AML-193 (cell line): ENCODE data around the gene TMEM184B.
"Not testable (repeated sequence)": the region's sequence is repeated elsewhere in the genome, so short reads cannot be mapped to it uniquely, and the experiment has no call there.

ENCODE experiments used
- DNase-seq, 2 experiments: peaks; one replicate each; lab custom pipeline; 2025; lab: John Stamatoyannopoulos, UW

The TMEM184B gene

DNA sequence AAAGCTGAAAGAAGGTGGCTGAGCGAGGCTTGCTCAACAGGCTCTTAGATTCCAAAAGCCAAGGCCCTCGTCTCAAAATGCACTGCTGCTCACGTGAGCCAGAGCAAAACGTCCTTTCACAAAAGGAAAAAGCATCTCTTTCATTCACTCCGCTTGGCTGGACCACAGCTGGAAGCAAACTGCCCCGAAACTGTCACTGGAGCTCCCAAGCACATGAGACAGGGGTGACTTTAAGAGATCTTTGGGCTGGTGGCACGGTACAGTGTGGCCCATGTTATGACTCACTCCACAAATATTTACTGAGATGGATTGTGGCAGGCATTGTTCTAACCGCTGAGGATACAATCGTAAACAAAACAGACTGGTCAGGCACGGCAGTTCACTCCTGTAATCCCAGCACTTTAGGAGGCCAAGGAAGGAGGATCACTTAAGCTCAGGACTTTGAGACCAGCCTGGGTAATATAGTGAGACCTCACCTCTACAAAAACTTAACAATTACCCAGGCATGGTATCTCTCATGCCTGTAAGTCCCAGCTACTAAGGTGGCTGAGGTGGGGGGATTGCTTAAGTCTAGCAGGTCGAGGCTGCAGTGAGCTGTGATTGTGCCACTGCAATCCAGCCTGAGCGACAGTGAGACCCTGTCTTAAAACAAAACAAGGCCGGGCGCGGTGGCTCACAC, 94.7 kb downstream of the TMEM184B start:
- no peak for DNase-seq

DNA sequence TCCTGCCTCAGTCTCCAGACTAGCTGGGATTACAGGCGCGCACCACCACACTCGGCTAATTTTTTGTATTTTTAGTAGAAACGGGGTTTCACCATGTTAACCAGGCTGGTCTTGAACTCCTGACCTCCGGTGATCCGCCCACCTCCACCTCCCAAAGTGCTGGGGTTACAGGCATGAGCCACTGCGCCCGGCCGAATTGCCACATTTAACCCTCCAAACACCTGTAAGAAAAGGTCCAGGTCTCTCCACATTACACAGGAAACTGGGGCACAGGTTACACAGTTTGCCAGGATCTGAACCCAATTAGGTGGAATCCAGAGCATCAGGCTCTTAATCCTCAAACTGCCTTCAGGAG, 95.3 kb downstream of the TMEM184B start:
- not testable (repeated sequence) for DNase-seq

DNA sequence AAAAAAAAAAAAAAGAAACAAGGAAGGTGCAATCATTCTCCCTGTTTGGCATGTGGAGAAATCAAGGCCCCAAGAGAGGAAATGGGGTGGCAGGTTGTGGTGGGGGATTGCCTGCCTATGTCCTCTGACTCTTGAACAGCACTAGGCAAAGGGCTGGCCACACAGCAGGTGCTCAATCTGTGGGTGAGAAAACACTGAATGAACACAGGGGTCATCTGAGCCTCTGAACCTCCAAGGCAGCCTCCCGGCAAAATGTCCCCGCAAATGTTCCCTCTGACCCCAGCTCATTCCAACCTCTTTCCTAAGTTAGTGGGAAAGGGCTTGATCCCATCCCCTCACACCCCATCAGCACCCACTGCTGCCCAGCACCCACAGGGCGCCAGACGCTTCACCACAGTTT, 95.8 kb downstream of the TMEM184B start:
- no peak for DNase-seq

DNA sequence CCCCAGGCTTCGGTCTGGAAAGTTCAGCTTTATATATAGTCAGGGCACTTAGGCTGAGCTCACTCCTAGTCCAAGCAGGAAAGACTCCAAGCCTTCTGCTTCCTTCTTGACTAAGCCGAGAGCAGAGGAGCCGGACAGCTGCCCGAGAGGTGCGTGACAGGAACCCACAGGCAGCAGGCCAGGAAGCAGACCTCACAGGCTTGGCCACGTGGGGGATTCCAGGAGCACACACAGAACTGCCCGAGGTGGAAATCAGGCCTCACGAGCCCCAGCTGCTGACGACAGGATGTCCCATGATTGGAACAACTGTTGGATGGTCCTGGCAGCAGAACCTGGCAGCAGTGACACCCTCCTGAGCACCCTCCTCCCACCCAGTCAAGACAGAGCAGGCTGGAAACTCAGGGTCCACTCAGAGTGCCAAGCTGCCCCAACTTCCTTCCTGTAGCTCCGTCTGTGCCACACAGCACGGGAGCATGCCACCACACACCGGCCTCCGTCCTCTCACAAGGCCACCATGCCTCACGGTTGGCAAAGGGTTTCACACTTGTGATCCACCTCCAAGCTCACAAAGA, 96.6 kb downstream of the TMEM184B start:
- DNase-seq, result peak; percentile 68 to 82

DNA sequence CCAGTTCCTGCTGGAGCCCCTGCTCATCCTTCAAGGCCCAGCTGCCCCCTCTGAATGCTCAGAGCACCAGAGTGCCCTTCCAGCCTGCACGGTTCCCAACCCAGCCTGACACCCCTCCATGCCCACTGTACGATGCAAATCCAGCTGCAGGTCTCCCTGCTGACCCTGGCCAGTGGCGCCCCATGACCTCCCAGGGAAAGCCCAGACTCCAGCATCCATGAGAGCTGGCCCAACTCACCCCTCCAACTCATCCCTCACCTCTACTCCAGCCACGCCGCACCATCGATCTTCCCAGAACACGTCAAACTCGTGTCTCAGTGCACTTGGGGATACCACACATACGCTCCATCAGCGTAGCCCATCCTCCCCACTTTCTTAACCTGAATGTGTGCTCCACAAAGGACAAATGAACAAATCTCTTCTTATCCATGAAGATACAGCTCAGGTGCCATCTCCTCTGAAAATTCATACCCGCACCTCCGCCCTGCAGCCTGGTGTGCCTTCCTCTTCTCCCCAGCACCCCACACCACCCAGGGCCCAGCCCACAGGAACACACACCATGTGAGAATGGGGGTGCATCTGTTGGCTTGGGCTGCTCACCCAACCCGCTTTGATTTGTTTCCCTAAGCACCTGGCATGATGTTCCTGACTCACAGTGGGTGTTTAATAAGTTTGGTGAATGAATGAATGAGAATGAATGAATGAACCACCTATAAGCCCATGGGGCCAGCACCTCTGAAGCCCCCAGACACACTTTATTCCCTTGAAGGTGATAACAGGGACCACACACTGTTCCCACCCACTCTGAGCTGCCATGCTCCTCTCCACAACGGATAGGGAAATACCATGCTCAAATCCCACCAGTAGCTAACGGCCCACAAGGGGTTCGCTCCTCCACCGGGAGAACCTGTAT, 97.3 kb downstream of the TMEM184B start:
- no peak for DNase-seq

DNA sequence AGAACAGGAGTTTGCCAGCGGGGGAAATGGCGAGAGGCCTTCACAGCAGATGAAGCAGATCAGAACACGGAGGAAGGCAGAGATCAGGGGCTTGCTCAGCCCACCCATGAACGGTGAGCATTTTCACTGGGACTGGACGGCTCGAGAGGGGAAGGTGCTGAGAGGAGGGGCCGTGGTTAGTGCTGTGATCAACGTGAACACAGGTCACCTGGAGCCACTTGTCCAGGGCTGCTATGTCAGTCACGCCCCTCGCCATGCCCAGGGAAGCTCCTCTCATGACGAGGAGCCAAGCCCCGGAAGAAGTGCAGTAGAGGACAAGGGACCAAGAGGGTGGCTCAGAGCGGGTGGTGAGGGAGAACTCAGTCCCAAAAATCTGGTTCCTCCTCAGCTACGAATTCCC, 98.2 kb downstream of the TMEM184B start:
- no peak for DNase-seq

DNA sequence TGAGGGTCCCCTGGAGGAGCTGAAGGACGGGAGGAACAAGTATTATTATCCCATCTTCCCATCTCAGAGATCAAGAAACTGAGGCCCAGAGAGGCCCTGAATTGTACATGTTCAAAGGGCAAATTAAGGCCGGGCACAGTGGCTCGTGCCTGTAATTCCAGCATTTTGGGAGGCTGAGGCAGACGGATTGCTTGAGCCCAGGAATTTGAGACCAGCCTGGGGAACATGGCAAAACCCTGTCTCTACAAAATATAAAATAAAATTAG, 99.2 kb downstream of the TMEM184B start:
- DNase-seq, result no peak

DNA sequence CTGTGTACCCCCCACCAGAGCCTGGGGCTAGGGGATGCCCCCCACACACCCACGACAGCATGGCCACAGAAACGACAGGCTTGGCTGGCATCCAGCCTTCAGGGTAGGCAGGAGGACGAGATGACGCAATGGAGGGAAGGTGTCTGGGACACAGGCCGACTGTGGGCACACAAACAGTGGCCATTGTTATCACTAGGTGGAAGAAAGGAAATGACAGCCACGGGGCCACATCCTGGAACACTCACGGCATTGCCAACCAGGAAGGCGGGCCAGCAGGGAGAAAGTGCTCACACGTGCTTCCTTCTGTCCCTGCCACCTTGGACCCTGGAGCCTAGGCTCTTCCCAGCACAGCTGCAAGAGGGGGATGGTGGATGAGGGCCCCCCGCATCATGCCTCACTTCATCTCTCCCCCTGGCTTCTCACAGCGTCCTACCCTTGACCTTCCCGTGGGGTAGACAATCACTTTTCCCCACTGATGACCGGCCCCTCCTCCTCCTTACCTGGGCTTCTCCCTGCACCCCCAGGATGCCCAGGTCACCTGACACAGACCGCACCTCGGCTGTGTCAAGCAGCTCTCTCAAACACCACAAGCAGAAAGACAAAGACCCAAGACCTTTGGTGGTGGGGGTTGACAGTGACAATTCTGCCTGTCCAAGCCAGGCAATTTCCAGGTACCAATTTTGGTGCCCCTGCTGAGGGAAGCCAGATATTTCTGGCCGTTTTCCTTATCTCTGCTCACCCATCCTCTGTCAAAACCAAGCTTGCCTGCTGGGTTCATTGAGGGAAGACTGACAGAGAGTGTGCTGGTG, 99.8 kb downstream of the TMEM184B start:
- DNase-seq, result no peak

DNA sequence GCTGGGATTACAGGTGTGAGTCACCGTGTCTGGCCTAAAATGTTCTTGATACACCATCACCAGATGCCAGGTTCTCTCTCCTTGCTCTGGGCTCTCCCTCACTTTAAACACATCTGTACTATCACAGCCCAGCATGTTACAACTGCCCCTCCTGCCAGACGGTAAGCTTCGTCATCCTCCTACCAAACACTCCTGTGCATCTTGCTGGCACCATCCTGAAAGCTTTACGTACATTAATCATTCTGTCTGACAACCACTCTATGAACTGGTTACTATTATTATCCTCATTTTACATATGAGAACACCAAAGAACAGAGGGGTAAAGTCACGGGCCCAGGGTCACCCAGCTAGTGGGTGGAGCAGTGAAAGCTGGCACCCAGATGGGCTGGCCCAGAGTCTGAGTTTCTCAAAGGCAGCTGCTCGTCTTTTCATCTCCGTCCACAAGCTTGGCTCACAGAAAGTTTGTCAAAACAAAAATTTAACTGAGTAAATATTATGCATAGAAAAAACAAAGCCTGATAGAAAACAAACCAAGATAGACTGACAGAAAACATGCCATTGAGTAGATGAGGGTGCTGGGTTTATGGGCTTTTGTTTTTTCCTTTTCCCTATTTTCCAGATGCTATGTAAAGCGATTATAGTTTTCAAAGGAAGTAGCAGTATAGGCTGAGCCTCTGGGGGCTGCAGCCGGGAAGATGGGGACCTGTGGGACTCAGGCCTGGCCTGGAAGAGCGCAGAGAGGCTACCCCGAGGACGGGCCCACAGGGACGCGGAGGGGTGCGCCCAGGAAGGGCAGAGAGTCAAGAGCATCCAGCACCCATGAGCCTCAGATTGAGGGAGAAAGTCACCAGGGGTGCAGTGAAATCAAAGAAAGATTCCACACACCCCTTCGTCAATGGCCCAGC, 100.6 kb downstream of the TMEM184B start:
- no peak for DNase-seq

DNA sequence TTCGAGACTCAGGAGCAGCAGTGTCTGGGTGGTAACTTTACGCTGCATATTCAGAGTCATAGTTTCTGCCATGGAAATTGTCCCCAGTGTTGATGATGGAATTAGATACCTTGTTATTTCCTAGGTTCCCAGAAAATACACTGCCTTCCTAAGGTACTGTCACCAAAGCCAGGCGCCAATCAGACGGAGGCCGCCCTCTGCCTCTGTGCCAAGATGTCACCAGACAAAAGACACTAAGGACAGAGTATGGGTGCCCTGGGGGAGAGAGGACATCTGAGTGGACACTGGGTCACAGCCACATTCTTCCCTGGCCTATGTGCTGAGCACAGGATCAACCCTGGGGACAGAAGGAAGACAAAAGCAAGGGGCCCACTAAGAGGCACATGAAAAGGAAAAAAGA, 102.3 kb downstream of the TMEM184B start:
- no peak for DNase-seq
